Mesodermal cell (in vitro differentiated cells): ENCODE data around the gene RNF149.

Source experiments
- H3K27ac ChIP-seq: 2 replicates; pipeline ENCODE4 v1.7.0; 2013; ENCODE audit warnings: mild to moderate bottlenecking, low read depth, low read length, moderate library complexity; ENCODE audit not compliant: severe bottlenecking
- H3K36me3 ChIP-seq: 2 replicates; pipeline ENCODE4 v1.7.1; 2013; ENCODE audit warnings: mild to moderate bottlenecking, low read length, moderate library complexity; ENCODE audit not compliant: control insufficient read depth, insufficient read depth
- H3K4me1 ChIP-seq: one replicate; pipeline ENCODE4 v1.7.1; 2013; ENCODE audit warnings: mild to moderate bottlenecking, low read length; ENCODE audit not compliant: insufficient read depth, control insufficient read depth, poor library complexity, severe bottlenecking
- H3K4me3 ChIP-seq: 2 replicates; pipeline ENCODE4 v1.7.0; 2013; ENCODE audit warnings: low read length, control low read depth, mild to moderate bottlenecking; ENCODE audit not compliant: insufficient read depth, poor library complexity, severe bottlenecking; ENCODE audit errors: extremely low read depth
- H3K9me3 ChIP-seq: 2 replicates; pipeline ENCODE4 v1.7.1; 2013; ENCODE audit warnings: mild to moderate bottlenecking, low read length, moderate library complexity; ENCODE audit not compliant: control insufficient read depth
- WGBS, 2 experiments: methylation state at CpG; one replicate each; pipeline ENCODE4 v1.1.5; 2013; ENCODE audit warnings: missing lambda C conversion rate in 2 of 2; ENCODE audit not compliant: insufficient coverage in 2 of 2; 5-methylcytosine and 5-hydroxymethylcytosine counted together

RNF149 gene

GRCh38 chr2:101348883-101349282 is 40.4 kb upstream of the RNF149 start:
- no peaks in the 10 kb centered on the region for H3K4me1 ChIP-seq
- no peaks in the 10 kb centered on the region for H3K9me3 ChIP-seq
- H3K36me3 ChIP-seq = no peaks in the 10 kb centered on the region
- no peak overlapping the region for H3K4me3 ChIP-seq
- no peak overlapping the region for H3K27ac ChIP-seq
- WGBS, 2 experiments = 100% methylated on average over 1 of the region's 1 CpG

- WGBS, 2 experiments = 100% methylated on average over 1 of the region's 3 CpGs; no CpG with 5 or more reads in 1 of the 2 experiments
Observed at GRCh38 chr2:101346909-101347308, 38.4 kb upstream of the RNF149 start.

DNA sequence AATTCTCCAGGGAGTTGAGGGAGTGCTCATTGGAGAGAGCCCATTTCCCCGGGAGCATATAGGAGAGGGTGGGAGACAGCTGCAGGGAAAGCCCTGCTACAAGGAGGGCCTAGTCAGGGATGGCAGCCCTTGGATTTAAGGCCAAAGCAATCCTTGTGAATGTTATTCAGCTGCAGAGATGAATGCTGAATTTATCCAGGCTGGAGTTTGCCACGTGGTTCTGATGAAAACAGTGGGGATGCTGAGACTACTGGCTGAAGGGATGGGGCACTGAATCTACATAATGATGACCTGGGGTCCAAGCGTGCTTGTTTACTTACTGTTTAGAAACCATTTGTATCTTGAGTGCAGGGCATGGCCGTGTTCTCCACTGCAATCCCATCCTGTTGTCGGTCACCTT is 35.6 kb upstream of the RNF149 start:
- H3K36me3 ChIP-seq = no peaks in the 10 kb centered on the region
- H3K4me1 ChIP-seq = no peaks in the 10 kb centered on the region
- H3K9me3 ChIP-seq = no peaks in the 10 kb centered on the region
- no peak overlapping the region for H3K27ac ChIP-seq
- WGBS, 2 experiments = 66 to 78% methylated on average over 4 to 5 of the region's 5 CpGs
- no peak overlapping the region for H3K4me3 ChIP-seq

More at GRCh38 chr2:101346909-101347308, 38.4 kb upstream of the RNF149 start:
- Histone ChIP-seq H3K4me1 (no peaks in the 10 kb centered on the region), H3K36me3 (no peaks in the 10 kb centered on the region), H3K4me3 (no peak overlapping the region), H3K27ac (no peak overlapping the region), H3K9me3 (no peaks in the 10 kb centered on the region)

DNA sequence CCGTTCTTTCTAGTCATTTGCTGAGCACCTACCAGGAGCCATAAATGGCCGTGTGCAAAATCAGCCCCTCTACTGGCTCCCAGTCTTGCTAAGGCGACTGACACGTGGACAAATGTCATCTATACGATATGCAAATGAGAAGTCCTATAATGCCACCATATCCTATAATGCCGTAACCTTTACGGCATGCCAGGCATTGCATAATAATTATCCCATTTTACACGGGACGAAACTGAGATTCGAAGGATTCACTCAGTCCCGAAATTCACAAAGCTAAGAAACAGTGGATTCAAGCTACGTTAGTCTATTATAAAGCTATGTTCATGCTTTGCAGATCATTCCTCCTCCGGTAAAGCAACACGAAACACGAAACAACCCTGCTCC is 34.1 kb upstream of the RNF149 start:
- Histone ChIP-seq H3K27ac (no peak overlapping the region), H3K4me3 (no peak overlapping the region), H3K36me3 (no peaks in the 10 kb centered on the region), H3K9me3 (no peaks in the 10 kb centered on the region), H3K4me1 (no peaks in the 10 kb centered on the region)
- 89 to 93% methylated on average over 15 of the region's 15 CpGs for WGBS, 2 experiments

DNA sequence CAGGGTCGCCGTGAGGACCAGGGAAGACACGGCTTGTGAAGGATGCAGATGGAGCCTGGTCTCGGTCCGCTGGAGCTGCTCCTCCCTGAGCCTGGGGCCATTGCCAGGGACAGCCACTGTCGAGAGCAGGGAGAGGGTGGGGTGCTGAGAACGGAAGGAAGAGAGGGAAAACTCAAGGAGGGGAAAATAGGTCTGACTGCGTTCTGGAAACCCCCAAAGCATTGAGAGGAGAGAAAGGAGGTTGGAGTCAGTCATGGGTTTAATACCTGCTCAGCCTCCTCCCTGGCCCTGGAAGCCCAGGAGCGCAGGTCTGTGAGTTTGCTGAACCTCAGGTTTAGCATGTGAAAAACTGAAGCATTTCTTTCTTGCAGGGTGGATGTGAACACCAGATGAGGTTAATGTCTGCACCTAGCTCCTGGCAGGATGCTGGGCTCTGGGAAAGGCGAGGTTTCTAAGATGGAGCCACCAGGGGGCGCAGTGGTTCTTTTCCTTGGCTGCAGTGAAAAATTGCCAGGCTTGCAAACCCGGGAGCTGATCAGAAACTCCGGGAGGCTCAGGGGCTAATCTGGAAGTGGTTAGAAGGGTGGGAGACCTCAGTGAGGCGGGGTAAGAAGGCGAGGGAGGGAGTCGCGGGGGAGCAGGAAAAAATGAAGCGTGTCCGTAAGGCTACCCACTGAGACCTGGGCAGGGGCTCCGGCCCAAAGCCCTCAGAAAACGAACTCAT is 33.6 kb upstream of the RNF149 start:
- Histone ChIP-seq H3K36me3 (no peaks in the 10 kb centered on the region), H3K4me1 (no peaks in the 10 kb centered on the region), H3K27ac (no peak overlapping the region), H3K9me3 (no peaks in the 10 kb centered on the region), H3K4me3 (no peak overlapping the region)
- 51 to 56% methylated on average over 20 to 21 of the region's 21 CpGs for WGBS, 2 experiments

DNA sequence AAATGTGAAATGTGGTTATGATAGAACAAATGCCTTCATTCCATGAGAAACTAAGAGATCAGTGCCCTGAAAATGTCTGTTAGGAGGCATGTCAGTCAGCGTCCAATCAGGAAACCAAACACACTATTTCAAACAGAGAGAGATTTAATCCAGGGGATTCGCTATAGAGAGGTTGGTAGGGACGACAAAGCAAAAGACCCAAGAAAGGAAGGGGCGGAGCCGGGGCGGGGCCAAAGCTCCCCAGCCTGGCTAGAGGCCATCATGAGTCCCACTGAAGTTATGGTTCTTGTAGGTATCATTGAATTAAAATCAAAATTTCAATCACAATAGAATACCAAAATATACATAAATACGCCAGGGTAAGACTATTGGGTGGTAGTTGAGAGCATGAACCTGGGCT is 32.9 kb upstream of the RNF149 start:
- no peaks in the 10 kb centered on the region for H3K4me1 ChIP-seq
- H3K4me3 ChIP-seq = no peak overlapping the region
- no peaks in the 10 kb centered on the region for H3K9me3 ChIP-seq
- 90% methylated on average over 2 of the region's 7 CpGs; no CpG with 5 or more reads in 1 of the 2 experiments for WGBS, 2 experiments
- no peaks in the 10 kb centered on the region for H3K36me3 ChIP-seq
- H3K27ac ChIP-seq = no peak overlapping the region

DNA sequence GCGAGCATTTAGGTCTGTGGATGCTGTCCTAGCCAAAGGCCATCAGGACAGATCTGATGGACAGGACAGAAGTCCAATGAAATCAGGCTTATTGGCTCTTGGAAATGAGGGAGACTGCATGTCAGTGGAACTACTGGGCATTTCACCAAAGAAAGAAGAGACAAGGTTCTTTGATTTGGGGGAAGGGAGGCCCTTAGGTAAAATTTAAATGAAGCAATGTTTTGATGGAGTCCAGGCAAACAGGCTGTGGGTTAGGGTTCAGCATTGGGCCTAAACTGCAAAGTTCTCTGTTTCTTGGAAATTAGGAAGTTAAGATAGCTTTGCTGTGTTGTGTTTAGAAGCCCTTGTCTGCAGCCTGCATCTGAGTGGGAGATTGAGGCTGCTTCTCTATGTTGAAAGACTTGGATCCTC is 31.6 kb upstream of the RNF149 start:
- WGBS, 2 experiments = 100% methylated on average over 1 of the region's 1 CpG; no CpG with 5 or more reads in 1 of the 2 experiments
- no peak overlapping the region for H3K27ac ChIP-seq
- H3K4me3 ChIP-seq = no peak overlapping the region
- no peaks in the 10 kb centered on the region for H3K36me3 ChIP-seq
- H3K4me1 ChIP-seq = no peaks in the 10 kb centered on the region
- no peaks in the 10 kb centered on the region for H3K9me3 ChIP-seq

DNA sequence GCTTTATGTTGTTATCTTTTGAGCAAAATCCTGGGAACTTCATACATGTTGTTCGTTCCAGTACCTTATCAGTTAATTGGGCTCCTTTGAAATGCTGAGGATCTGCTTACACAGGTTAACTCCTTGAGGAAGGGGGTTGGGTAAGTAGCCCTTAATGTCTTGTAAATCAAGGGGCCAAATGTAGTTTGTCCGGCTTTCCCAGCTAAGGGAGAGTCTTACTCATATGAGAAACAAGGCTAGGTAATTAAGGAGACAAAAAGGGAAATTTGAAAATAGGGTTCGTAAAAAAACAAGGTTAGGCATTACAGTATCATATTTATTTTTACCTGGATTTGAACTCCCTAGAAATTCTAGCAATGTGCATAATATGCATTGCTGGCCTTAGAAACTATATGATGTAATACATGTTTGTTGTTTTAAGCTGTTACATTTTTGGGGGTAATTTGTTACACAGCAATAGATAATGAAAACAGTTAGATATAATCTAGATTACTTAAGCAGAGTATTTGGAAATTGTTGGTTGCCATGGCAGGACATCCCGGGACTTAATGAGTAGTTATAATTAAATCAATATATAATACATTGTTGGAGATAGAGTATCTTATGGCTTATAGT is 30.9 kb upstream of the RNF149 start:
- H3K36me3 ChIP-seq = no peaks in the 10 kb centered on the region
- no peak overlapping the region for H3K27ac ChIP-seq
- no peaks in the 10 kb centered on the region for H3K9me3 ChIP-seq
- H3K4me3 ChIP-seq = no peak overlapping the region
- no peaks in the 10 kb centered on the region for H3K4me1 ChIP-seq
- WGBS, 2 experiments = 25% methylated on average over 1 of the region's 4 CpGs; no CpG with 5 or more reads in 1 of the 2 experiments

GRCh38 chr2:101337877-101338276 is 29.4 kb upstream of the RNF149 start:
- 92 to 100% methylated on average over 2 of the region's 2 CpGs for WGBS, 2 experiments
- Histone ChIP-seq H3K4me3 (no peak overlapping the region), H3K4me1 (no peaks in the 10 kb centered on the region), H3K36me3 (no peaks in the 10 kb centered on the region), H3K27ac (no peak overlapping the region), H3K9me3 (no peaks in the 10 kb centered on the region)

- no peaks in the 10 kb centered on the region for H3K9me3 ChIP-seq
- no peak overlapping the region for H3K27ac ChIP-seq
- 68 to 71% methylated on average over 2 to 5 of the region's 5 CpGs for WGBS, 2 experiments
- H3K4me1 ChIP-seq = peaks cover 26% of the 10 kb centered on the region
- H3K36me3 ChIP-seq = no peaks in the 10 kb centered on the region
- H3K4me3 ChIP-seq = no peak overlapping the region
Observed at GRCh38 chr2:101332885-101333766, 24.6 kb upstream of the RNF149 start.
